GM23338 (cell line): ENCODE measurements around the gene EZH2.

Experiments used
- CREB1 ChIP-seq: fragments of 250-450 bp; sonication (Bioruptor Pico); IDR thresholded peaks from 2 replicates; pipeline ENCODE4 v1.5.0; 2020; ENCODE audit warnings: low read depth, mild to moderate bottlenecking, moderate library complexity
- EZH2 ChIP-seq: fragments of 200-600 bp; sonication (generic); IDR thresholded peaks from one replicate; pipeline ENCODE4 v1.8.0; 2017; ENCODE audit warnings: antibody characterized with exemption, mild to moderate bottlenecking, low read depth; ENCODE audit not compliant: unreplicated experiment
- EZH2phosphoT487 ChIP-seq: fragments of 200-600 bp; sonication (generic); IDR thresholded peaks from one replicate; pipeline ENCODE4 v1.8.1; 2018; ENCODE audit warnings: antibody characterized with exemption; ENCODE audit not compliant: unreplicated experiment
- POLR2AphosphoS5 ChIP-seq: IDR thresholded peaks from 2 replicates; pipeline ENCODE4 v1.6.1; 2016; ENCODE audit warnings: antibody characterized with exemption, low read depth
- ZNF331 ChIP-seq: fragments of 250-450 bp; sonication (Bioruptor Pico); IDR thresholded peaks from 2 replicates; pipeline ENCODE4 v1.5.0; 2020; ENCODE audit warnings: low read depth, mild to moderate bottlenecking, moderate library complexity
- TF ChIP-seq, protein P1 (sequence below), 2 experiments: fragments of 200-600 bp in 1 of 2; sonication (generic) in 1 of 2; conservative IDR thresholded peaks; 2 replicates each; pipeline versions ENCODE4 v1.5.1 to v1.6.1; 2016 to 2017; ENCODE audit warnings: antibody characterized with exemption in 2 of 2, low read depth in 2 of 2, mild to moderate bottlenecking in 2 of 2, moderate library complexity in 1 of 2
- TF ChIP-seq, protein P2 (sequence below): IDR thresholded peaks from one replicate; pipeline ENCODE4 v1.6.1; 2018; ENCODE audit warnings: antibody characterized with exemption; ENCODE audit not compliant: unreplicated experiment
- TF ChIP-seq, protein P3 (sequence below): IDR thresholded peaks from 2 replicates; pipeline ENCODE4 v1.6.1; 2016; ENCODE audit warnings: antibody characterized with exemption

DNA sequence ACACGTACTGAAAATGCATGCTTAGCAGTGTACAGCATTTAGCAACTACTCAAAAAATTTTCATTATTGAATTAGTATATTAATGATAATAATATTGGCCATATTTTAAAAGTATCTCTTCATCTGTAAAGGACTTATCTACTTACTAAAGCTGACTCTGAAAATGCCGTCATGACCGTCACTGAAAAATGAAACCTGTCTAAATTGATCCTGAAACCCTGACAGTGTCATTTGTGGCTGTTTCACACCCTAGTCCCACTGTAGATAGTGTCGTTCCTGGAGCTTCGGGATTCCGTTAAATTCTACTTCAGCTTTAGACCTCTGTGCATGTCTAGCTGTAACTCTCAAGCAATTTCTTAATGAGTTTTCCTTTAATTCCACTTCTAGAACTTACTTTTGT lies 35.8 kb upstream of the EZH2 start:
- TF ChIP-seq, protein P1, sequence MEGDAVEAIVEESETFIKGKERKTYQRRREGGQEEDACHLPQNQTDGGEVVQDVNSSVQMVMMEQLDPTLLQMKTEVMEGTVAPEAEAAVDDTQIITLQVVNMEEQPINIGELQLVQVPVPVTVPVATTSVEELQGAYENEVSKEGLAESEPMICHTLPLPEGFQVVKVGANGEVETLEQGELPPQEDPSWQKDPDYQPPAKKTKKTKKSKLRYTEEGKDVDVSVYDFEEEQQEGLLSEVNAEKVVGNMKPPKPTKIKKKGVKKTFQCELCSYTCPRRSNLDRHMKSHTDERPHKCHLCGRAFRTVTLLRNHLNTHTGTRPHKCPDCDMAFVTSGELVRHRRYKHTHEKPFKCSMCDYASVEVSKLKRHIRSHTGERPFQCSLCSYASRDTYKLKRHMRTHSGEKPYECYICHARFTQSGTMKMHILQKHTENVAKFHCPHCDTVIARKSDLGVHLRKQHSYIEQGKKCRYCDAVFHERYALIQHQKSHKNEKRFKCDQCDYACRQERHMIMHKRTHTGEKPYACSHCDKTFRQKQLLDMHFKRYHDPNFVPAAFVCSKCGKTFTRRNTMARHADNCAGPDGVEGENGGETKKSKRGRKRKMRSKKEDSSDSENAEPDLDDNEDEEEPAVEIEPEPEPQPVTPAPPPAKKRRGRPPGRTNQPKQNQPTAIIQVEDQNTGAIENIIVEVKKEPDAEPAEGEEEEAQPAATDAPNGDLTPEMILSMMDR (conservative IDR thresholded peaks at IDR 0.05; ENCODE audit: low read depth in 2 of 2), result no peak
- TF ChIP-seq, protein P2, sequence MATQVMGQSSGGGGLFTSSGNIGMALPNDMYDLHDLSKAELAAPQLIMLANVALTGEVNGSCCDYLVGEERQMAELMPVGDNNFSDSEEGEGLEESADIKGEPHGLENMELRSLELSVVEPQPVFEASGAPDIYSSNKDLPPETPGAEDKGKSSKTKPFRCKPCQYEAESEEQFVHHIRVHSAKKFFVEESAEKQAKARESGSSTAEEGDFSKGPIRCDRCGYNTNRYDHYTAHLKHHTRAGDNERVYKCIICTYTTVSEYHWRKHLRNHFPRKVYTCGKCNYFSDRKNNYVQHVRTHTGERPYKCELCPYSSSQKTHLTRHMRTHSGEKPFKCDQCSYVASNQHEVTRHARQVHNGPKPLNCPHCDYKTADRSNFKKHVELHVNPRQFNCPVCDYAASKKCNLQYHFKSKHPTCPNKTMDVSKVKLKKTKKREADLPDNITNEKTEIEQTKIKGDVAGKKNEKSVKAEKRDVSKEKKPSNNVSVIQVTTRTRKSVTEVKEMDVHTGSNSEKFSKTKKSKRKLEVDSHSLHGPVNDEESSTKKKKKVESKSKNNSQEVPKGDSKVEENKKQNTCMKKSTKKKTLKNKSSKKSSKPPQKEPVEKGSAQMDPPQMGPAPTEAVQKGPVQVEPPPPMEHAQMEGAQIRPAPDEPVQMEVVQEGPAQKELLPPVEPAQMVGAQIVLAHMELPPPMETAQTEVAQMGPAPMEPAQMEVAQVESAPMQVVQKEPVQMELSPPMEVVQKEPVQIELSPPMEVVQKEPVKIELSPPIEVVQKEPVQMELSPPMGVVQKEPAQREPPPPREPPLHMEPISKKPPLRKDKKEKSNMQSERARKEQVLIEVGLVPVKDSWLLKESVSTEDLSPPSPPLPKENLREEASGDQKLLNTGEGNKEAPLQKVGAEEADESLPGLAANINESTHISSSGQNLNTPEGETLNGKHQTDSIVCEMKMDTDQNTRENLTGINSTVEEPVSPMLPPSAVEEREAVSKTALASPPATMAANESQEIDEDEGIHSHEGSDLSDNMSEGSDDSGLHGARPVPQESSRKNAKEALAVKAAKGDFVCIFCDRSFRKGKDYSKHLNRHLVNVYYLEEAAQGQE, result no peak
- TF ChIP-seq, protein P3, sequence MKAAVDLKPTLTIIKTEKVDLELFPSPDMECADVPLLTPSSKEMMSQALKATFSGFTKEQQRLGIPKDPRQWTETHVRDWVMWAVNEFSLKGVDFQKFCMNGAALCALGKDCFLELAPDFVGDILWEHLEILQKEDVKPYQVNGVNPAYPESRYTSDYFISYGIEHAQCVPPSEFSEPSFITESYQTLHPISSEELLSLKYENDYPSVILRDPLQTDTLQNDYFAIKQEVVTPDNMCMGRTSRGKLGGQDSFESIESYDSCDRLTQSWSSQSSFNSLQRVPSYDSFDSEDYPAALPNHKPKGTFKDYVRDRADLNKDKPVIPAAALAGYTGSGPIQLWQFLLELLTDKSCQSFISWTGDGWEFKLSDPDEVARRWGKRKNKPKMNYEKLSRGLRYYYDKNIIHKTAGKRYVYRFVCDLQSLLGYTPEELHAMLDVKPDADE, result no peak
- no peak for TF ChIP-seq EZH2
- TF ChIP-seq POLR2AphosphoS5, result no peak
- TF ChIP-seq EZH2phosphoT487, result no peak
- TF ChIP-seq ZNF331 (CRISPR knock-in tag), result no peak
- TF ChIP-seq CREB1, result no peak
